Endodermal cell (in vitro differentiated cells): Measurements from ENCODE around the gene CCDC60. TPM values are rescaled to one million over a fixed set of nuclear protein-coding genes. Genes with fewer than 3 reads are reported as not detected.
A peak's percentile ranks its signal among the peaks of the same experiment; 100 is the strongest.

ENCODE experiments used
- DNase-seq: peaks from one replicate; pipeline ENCODE4 v3.0.0-alpha.2; 2017
- H3K27ac ChIP-seq: 2 replicates; pipeline ENCODE4 v1.5.1; 2013; ENCODE audit warnings: mild to moderate bottlenecking, low read depth, low read length, moderate library complexity
- H3K27me3 ChIP-seq: 2 replicates; pipeline ENCODE4 v1.6.1; 2013; ENCODE audit warnings: mild to moderate bottlenecking, low read length, moderate library complexity; ENCODE audit not compliant: insufficient read depth, control insufficient read depth, poor library complexity, severe bottlenecking
- H3K36me3 ChIP-seq: 2 replicates; pipeline ENCODE4 v1.7.0; 2013; ENCODE audit warnings: mild to moderate bottlenecking, low read length, moderate library complexity; ENCODE audit not compliant: control insufficient read depth, insufficient read depth
- H3K4me1 ChIP-seq: one replicate; pipeline ENCODE4 v1.7.0; 2013; ENCODE audit warnings: low read length; ENCODE audit not compliant: control insufficient read depth, insufficient read depth
- H3K4me3 ChIP-seq: 2 replicates; pipeline ENCODE4 v1.5.1; 2013; ENCODE audit warnings: mild to moderate bottlenecking, low read length, moderate library complexity
- H3K9ac ChIP-seq: 2 replicates; pipeline ENCODE4 v1.6.1; 2013; ENCODE audit warnings: mild to moderate bottlenecking, low read length, moderate library complexity; ENCODE audit not compliant: poor library complexity, severe bottlenecking; ENCODE audit errors: extremely low read depth
- H3K9me3 ChIP-seq: 2 replicates; pipeline ENCODE4 v1.6.1; 2013; ENCODE audit warnings: mild to moderate bottlenecking, low read length, moderate library complexity; ENCODE audit not compliant: control insufficient read depth
- H3K27ac Mint-ChIP-seq: 2 replicates; pipeline ENCODE4 v1.8.0; 2020; ENCODE audit warnings: mixed read lengths
- H3K27me3 Mint-ChIP-seq: 2 replicates; pipeline ENCODE4 v1.8.0; 2021; ENCODE audit warnings: mild to moderate bottlenecking, mixed read lengths; ENCODE audit not compliant: insufficient read depth
- H3K36me3 Mint-ChIP-seq: 2 replicates; pipeline ENCODE4 v1.8.0; 2020; ENCODE audit warnings: low read depth, mixed read lengths
- H3K4me1 Mint-ChIP-seq: 2 replicates; pipeline ENCODE4 v1.8.0; 2020; ENCODE audit warnings: mixed read lengths
- H3K4me3 Mint-ChIP-seq: 2 replicates; pipeline ENCODE4 v1.8.0; 2020; ENCODE audit warnings: mild to moderate bottlenecking, moderate library complexity, mixed read lengths
- H3K9me3 Mint-ChIP-seq: 2 replicates; pipeline ENCODE4 v1.8.0; 2020; ENCODE audit warnings: mild to moderate bottlenecking, mixed read lengths
- WGBS, 2 experiments: methylation state at CpG; one replicate each; pipeline versions ENCODE4 v1.1.5 to v1.1.7; 2013; ENCODE audit warnings: missing lambda C conversion rate in 2 of 2, mixed read lengths in 1 of 2; ENCODE audit not compliant: insufficient coverage in 1 of 2, insufficient read length in 1 of 2; 5-methylcytosine and 5-hydroxymethylcytosine counted together
- total RNA-seq, 2 donors: library from RNA; stranded (reverse); fragmentation: NEBNext Ultra II Directional in 1 of 2; extraction: Animal tissue kit (Norgen Biotek cat#: 25700) in 1 of 2; gene quantifications; 2 replicates in 1 of 2; 3 replicates in 1 of 2; pipeline ENCODE4 v1.2.1, GENCODE V29; 2021
- TF ChIP-seq, protein P1 (sequence below): fragments of 200-600 bp; sonication (generic); conservative IDR thresholded peaks from 2 replicates; pipeline ENCODE4 v1.5.0; 2021; ENCODE audit warnings: antibody characterized with exemption, mild to moderate bottlenecking

Gene CCDC60
- total RNA-seq, 2 donors from 2014 or later: 0.73 to 1.2 TPM

DNA sequence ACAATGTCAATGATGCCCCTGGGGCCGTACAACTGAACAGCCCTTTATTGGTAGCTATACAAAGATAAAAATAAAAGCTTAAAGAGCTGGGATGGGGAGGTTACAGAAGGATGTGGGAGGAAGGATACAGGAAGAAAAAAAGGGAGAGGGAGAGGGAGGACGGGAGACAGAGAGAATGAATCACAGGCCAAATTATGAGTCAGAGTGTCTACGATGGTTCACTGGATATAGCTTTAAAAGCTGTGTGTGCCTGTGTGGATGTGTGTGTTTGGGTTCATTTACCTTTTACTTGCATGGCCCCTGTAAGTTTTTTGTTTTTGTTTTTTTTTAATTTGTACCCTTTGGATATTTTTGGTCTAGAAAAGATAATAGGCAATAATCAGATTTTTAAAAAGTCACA is 111.9 kb downstream of the CCDC60 start:
- H3K27ac Mint-ChIP-seq: no peak overlapping the region
- peaks cover 13% of the 10 kb centered on the region for H3K27me3 Mint-ChIP-seq
- Histone ChIP-seq H3K4me1 (no peaks in the 10 kb centered on the region), H3K4me3 (no peak overlapping the region), H3K27me3 (peaks cover 30% of the 10 kb centered on the region), H3K9me3 (no peaks in the 10 kb centered on the region), H3K27ac (no peak overlapping the region), H3K36me3 (no peaks in the 10 kb centered on the region), H3K9ac (no peak overlapping the region)
- peaks cover 19% of the 10 kb centered on the region for H3K4me1 Mint-ChIP-seq
- WGBS, 2 experiments: 84 to 95% methylated on average over 3 of the region's 3 CpGs
- no peaks in the 10 kb centered on the region for H3K36me3 Mint-ChIP-seq
- TF ChIP-seq, protein P1, sequence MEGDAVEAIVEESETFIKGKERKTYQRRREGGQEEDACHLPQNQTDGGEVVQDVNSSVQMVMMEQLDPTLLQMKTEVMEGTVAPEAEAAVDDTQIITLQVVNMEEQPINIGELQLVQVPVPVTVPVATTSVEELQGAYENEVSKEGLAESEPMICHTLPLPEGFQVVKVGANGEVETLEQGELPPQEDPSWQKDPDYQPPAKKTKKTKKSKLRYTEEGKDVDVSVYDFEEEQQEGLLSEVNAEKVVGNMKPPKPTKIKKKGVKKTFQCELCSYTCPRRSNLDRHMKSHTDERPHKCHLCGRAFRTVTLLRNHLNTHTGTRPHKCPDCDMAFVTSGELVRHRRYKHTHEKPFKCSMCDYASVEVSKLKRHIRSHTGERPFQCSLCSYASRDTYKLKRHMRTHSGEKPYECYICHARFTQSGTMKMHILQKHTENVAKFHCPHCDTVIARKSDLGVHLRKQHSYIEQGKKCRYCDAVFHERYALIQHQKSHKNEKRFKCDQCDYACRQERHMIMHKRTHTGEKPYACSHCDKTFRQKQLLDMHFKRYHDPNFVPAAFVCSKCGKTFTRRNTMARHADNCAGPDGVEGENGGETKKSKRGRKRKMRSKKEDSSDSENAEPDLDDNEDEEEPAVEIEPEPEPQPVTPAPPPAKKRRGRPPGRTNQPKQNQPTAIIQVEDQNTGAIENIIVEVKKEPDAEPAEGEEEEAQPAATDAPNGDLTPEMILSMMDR: no peak
- no peak overlapping the region for H3K4me3 Mint-ChIP-seq
- DNase-seq: no peak
- no peaks in the 10 kb centered on the region for H3K9me3 Mint-ChIP-seq

DNA sequence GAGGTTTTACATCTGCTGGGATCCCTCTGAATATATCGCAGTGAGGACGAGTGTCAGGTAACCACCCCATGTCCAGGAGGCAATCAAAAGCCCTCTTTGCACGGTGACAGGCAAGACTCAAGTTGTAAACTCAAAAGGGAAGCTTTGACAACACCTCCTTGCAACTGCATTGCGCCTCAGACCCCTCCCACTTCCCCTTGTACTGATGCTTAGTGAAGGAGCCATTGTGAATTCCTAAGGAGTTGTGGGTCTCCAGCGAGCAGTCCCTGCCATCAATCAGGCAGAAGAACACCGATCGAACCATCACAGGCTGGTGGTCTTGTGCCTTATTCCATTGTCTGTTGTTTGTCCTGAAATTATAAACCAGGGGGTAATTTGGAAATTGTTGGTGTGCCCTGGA is 112.6 kb downstream of the CCDC60 start:
- Mint-ChIP-seq H3K9me3 (no peaks in the 10 kb centered on the region), H3K27ac (no peak overlapping the region), H3K36me3 (no peaks in the 10 kb centered on the region), H3K4me3 (no peak overlapping the region), H3K4me1 (peaks cover 19% of the 10 kb centered on the region), H3K27me3 (peaks cover 16% of the 10 kb centered on the region)
- no peak overlapping the region for H3K27ac ChIP-seq
- no peaks in the 10 kb centered on the region for H3K9me3 ChIP-seq
- WGBS, 2 experiments: 69 to 83% methylated on average over 6 to 7 of the region's 7 CpGs
- peak; percentile 63 for DNase-seq
- TF ChIP-seq, protein P1: no peak
- peaks cover 37% of the 10 kb centered on the region for H3K27me3 ChIP-seq
- no peak overlapping the region for H3K4me3 ChIP-seq
- no peaks in the 10 kb centered on the region for H3K36me3 ChIP-seq
- no peak overlapping the region for H3K9ac ChIP-seq
- no peaks in the 10 kb centered on the region for H3K4me1 ChIP-seq

DNA sequence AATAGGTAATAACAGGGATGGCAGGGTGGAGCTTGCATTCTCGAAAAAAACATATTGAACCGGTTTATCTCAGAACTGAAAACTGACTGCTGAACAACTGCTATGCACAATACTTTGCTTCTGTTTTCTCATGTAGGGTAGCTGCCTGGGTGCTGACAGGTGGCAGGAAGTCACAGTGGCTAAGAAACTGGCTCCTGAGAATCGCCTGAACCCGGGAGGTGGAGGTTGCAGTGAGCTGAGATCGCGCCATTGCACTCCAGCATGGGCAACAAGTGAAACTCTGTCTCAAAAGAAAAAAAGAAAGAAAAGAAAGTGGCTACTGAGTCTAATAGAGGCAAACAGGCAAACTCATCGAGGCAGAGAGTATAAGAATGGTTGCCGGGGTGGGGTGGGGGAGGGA is 113.1 kb downstream of the CCDC60 start:
- Mint-ChIP-seq H3K27ac (no peak overlapping the region), H3K9me3 (no peaks in the 10 kb centered on the region), H3K4me1 (peaks cover 19% of the 10 kb centered on the region), H3K4me3 (no peak overlapping the region), H3K36me3 (no peaks in the 10 kb centered on the region), H3K27me3 (peaks cover 21% of the 10 kb centered on the region)
- no peak for DNase-seq
- no peaks in the 10 kb centered on the region for H3K9me3 ChIP-seq
- TF ChIP-seq, protein P1: no peak
- H3K4me1 ChIP-seq: no peaks in the 10 kb centered on the region
- WGBS, 2 experiments: 89 to 92% methylated on average over 6 to 8 of the region's 8 CpGs
- H3K27ac ChIP-seq: no peak overlapping the region
- no peak overlapping the region for H3K4me3 ChIP-seq
- peaks cover 40% of the 10 kb centered on the region for H3K27me3 ChIP-seq
- no peak overlapping the region for H3K9ac ChIP-seq
- no peaks in the 10 kb centered on the region for H3K36me3 ChIP-seq
